ENCODE measurements around the gene TOP2B. TPM values are rescaled to one million over a fixed set of nuclear protein-coding genes. Genes with fewer than 3 reads are reported as not detected.

TOP2B gene
- total RNA-seq, 1 donor from 2014 or later: 170 TPM

GRCh38 chr3:25587094-25587493 is 77.6 kb downstream of the TOP2B start:
- peak; percentile 30 for TF ChIP-seq CTCF (conservative IDR thresholded peaks at IDR 0.05)
- H3K4me3 Mint-ChIP-seq: no peak overlapping the region
- H3K36me3 Mint-ChIP-seq (ENCODE audit: low read depth): peaks cover 9% of the 10 kb centered on the region
- H3K4me1 Mint-ChIP-seq: peaks cover 43% of the 10 kb centered on the region
- DNase-seq (ENCODE audit: low read depth, low spot score): no peak
- no peak overlapping the region for H3K27ac Mint-ChIP-seq (ENCODE audit: unreplicated experiment)
- no peaks in the 10 kb centered on the region for H3K27me3 Mint-ChIP-seq (ENCODE audit: low read depth)
- peaks cover 8% of the 10 kb centered on the region for H3K9me3 Mint-ChIP-seq

- H3K27me3 Mint-ChIP-seq (ENCODE audit: low read depth): no peaks in the 10 kb centered on the region
- H3K27ac Mint-ChIP-seq (ENCODE audit: unreplicated experiment): no peak overlapping the region
- H3K36me3 Mint-ChIP-seq (ENCODE audit: low read depth): peaks cover 9% of the 10 kb centered on the region
- no peak for TF ChIP-seq CTCF (conservative IDR thresholded peaks at IDR 0.05)
- H3K9me3 Mint-ChIP-seq: peaks cover 8% of the 10 kb centered on the region
- DNase-seq (ENCODE audit: low read depth, low spot score): no peak
- H3K4me1 Mint-ChIP-seq: peaks cover 49% of the 10 kb centered on the region
- no peak overlapping the region for H3K4me3 Mint-ChIP-seq
These were observed 78.2 kb downstream of the TOP2B start for GRCh38 chr3:25586553-25586952.

GRCh38 chr3:25586167-25586505 is 78.6 kb downstream of the TOP2B start:
- Mint-ChIP-seq H3K9me3 (peaks cover 8% of the 10 kb centered on the region), H3K36me3 (ENCODE audit: low read depth) (peaks cover 9% of the 10 kb centered on the region), H3K27ac (ENCODE audit: unreplicated experiment) (no peak overlapping the region), H3K4me1 (peaks cover 52% of the 10 kb centered on the region), H3K27me3 (ENCODE audit: low read depth) (no peaks in the 10 kb centered on the region), H3K4me3 (no peak overlapping the region)
- DNase-seq (ENCODE audit: low read depth, low spot score): no peak
- no peak for TF ChIP-seq CTCF (conservative IDR thresholded peaks at IDR 0.05)

GRCh38 chr3:25585361-25586166 is 79.1 kb downstream of the TOP2B start:
- DNase-seq (ENCODE audit: low read depth, low spot score): no peak
- Mint-ChIP-seq H3K9me3 (peaks cover 8% of the 10 kb centered on the region), H3K4me3 (no peak overlapping the region), H3K36me3 (ENCODE audit: low read depth) (peaks cover 9% of the 10 kb centered on the region), H3K4me1 (peaks cover 52% of the 10 kb centered on the region), H3K27me3 (ENCODE audit: low read depth) (no peaks in the 10 kb centered on the region), H3K27ac (ENCODE audit: unreplicated experiment) (peak overlapping the region; percentile 68)
- TF ChIP-seq CTCF (conservative IDR thresholded peaks at IDR 0.05): no peak

GRCh38 chr3:25584011-25584789 is 80.5 kb downstream of the TOP2B start:
- H3K4me3 Mint-ChIP-seq: peak overlapping the region; percentile 20
- no peak for DNase-seq (ENCODE audit: low read depth, low spot score)
- H3K36me3 Mint-ChIP-seq (ENCODE audit: low read depth): peaks cover 6% of the 10 kb centered on the region
- H3K27me3 Mint-ChIP-seq (ENCODE audit: low read depth): no peaks in the 10 kb centered on the region
- H3K27ac Mint-ChIP-seq (ENCODE audit: unreplicated experiment): peak overlapping the region; percentile 51
- H3K9me3 Mint-ChIP-seq: peaks cover 5% of the 10 kb centered on the region
- TF ChIP-seq CTCF (conservative IDR thresholded peaks at IDR 0.05): no peak
- peaks cover 40% of the 10 kb centered on the region for H3K4me1 Mint-ChIP-seq

All from neural crest cell (in vitro differentiated cells).